Common myeloid progenitor, CD34-positive (primary cell): ENCODE measurements around the gene PACS1.

ENCODE experiments used
- CTCF ChIA-PET: fragments of 350-600 bp; sonication (Branson Sonifier 250); formaldehyde crosslinking; loops from one replicate; lab custom pipeline; 2021; ENCODE audit warnings: antibody characterized with exemption; lab: Charles Lee
- POLR2A ChIA-PET: fragments of 350-600 bp; sonication (Branson Sonifier 250); formaldehyde crosslinking; loops from one replicate; lab custom pipeline; 2021; ENCODE audit warnings: antibody characterized with exemption; lab: Charles Lee
- DNase-seq, 3 donors: peaks; one replicate each; pipeline versions ENCODE4 v3.0.0 to v3.0.0-alpha.2; 2013
- H3K27ac ChIP-seq, 2 experiments: 1 replicate in 1 of 2; 2 replicates in 1 of 2; pipeline ENCODE4 v1.7.0; 2013; ENCODE audit warnings: inconsistent platforms in 2 of 2, low read length in 2 of 2, mild to moderate bottlenecking in 2 of 2, low read depth in 1 of 2, moderate library complexity in 1 of 2; ENCODE audit not compliant: severe bottlenecking in 2 of 2, insufficient read depth in 1 of 2, poor library complexity in 1 of 2
- H3K27me3 ChIP-seq, 5 experiments: replicated peaks in 2 of 5; 1 replicate in 3 of 5; 2 replicates in 2 of 5; pipeline versions ENCODE4 v1.6.1 to v1.7.0; 2013; ENCODE audit warnings: low read length in 4 of 5, mild to moderate bottlenecking in 2 of 5, moderate library complexity in 2 of 5, inconsistent platforms in 1 of 5; ENCODE audit not compliant: insufficient read depth in 5 of 5, control insufficient read depth in 4 of 5
- H3K36me3 ChIP-seq, 4 experiments: 1 replicate in 2 of 4; 2 replicates in 2 of 4; pipeline versions ENCODE4 v1.6.1 to v1.7.0; 2013; ENCODE audit warnings: low read length in 3 of 4, control low read depth in 1 of 4, mild to moderate bottlenecking in 1 of 4; ENCODE audit not compliant: control insufficient read depth in 4 of 4, insufficient read depth in 4 of 4
- H3K4me1 ChIP-seq, 4 experiments: 1 replicate in 3 of 4; 2 replicates in 1 of 4; pipeline versions ENCODE4 v1.6.1 to v1.7.1; 2013; ENCODE audit warnings: low read length in 3 of 4, mild to moderate bottlenecking in 3 of 4, control low read depth in 1 of 4, inconsistent platforms in 1 of 4, moderate library complexity in 1 of 4; ENCODE audit not compliant: control insufficient read depth in 4 of 4, insufficient read depth in 4 of 4; ENCODE audit errors: control extremely low read depth in 1 of 4
- H3K4me3 ChIP-seq, 7 experiments: 1 replicate in 4 of 7; 2 replicates in 3 of 7; pipeline versions ENCODE4 v1.5.1 to v1.7.0; 2013; ENCODE audit warnings: mild to moderate bottlenecking in 7 of 7, low read length in 6 of 7, moderate library complexity in 6 of 7, inconsistent platforms in 2 of 7, low read depth in 2 of 7, control low read depth in 1 of 7; ENCODE audit not compliant: insufficient read depth in 4 of 7, control insufficient read depth in 1 of 7; ENCODE audit errors: extremely low read depth in 1 of 7
- H3K9me3 ChIP-seq, 5 experiments: 1 replicate in 4 of 5; 2 replicates in 1 of 5; pipeline versions ENCODE4 v1.6.1 to v1.7.1; 2013; ENCODE audit warnings: low read length in 4 of 5, mild to moderate bottlenecking in 2 of 5, inconsistent platforms in 1 of 5, low read depth in 1 of 5, moderate library complexity in 1 of 5; ENCODE audit not compliant: control insufficient read depth in 4 of 5, insufficient read depth in 2 of 5; ENCODE audit errors: control extremely low read depth in 1 of 5
- WGBS: methylation state at CpG from one replicate; pipeline ENCODE4 v1.1.5; 2013; ENCODE audit not compliant: insufficient coverage; 5-methylcytosine and 5-hydroxymethylcytosine counted together

The PACS1 gene

DNA sequence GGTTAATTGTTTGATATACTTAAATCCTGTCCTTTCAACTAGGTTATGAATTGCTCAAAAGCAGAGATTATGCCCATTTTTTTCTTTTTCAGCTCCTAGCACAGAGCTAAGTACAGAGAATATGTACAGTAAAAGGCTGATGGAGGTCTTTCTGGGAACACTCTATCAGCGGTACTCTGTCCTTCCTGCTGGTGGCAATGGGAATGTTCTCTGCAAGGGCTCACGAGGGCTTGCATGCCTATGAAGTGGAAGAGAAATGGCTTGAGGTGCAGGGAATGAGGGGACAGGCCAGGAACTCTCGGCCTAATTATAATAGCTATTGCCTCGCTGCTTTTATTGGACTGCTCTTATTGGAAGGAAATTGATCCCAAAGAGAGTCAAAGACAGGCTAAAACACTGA, 114.7 kb downstream of the PACS1 start:
- Histone ChIP-seq H3K4me3 (no peak overlapping the region), H3K9me3 (peaks cover 0 to 4% (median 0%) of the 10 kb centered on the region in 5 experiments), H3K27ac (no peak overlapping the region), H3K27me3 (no peaks in the 10 kb centered on the region), H3K4me1 (no peaks in the 10 kb centered on the region), H3K36me3 (peaks cover 0 to 7% (median 6%) of the 10 kb centered on the region in 4 experiments)
- no peak for DNase-seq
- CTCF ChIA-PET: interaction anchor here (1.8 kb wide), 1 partner anchor 117 kb away, joined by 6 read pairs; no protein-coding TSS in a partner anchor
- WGBS: 94% methylated on average over 4 of the region's 4 CpGs
- POLR2A ChIA-PET: no interaction called here

DNA sequence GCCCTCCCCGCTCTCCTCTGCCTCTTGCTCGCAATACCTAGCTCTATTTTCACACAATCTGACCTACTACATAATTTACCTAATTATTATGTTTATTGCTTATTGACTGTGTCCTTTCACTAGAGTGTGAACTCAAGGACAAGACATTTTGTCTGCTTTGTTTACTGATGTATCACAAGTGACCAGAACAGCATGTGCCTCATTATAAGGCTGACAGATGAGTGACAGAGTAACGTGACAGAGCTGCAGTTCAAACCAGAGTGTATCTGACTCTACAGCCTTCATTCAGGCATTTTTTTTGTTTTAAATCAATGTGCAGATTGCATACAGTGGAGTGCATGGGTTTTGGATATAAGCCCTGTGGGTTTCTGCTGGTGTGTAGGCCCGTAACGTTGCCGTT, 116.4 kb downstream of the PACS1 start:
- H3K27ac ChIP-seq: no peak overlapping the region
- no peaks in the 10 kb centered on the region for H3K27me3 ChIP-seq
- no peak for DNase-seq
- CTCF ChIA-PET: interaction anchor here (1.0 to 1.1 kb wide), 2 partner anchors 14 to 19 kb away, joined by 3 to 4 read pairs; no protein-coding TSS in a partner anchor
- peaks cover 0 to 4% (median 0%) of the 10 kb centered on the region in 5 experiments for H3K9me3 ChIP-seq
- POLR2A ChIA-PET: no interaction called here
- H3K4me3 ChIP-seq: no peak overlapping the region
- no peaks in the 10 kb centered on the region for H3K4me1 ChIP-seq
- 100% methylated on average over 3 of the region's 6 CpGs for WGBS
- H3K36me3 ChIP-seq: peaks cover 0 to 11% (median 7%) of the 10 kb centered on the region in 4 experiments

DNA sequence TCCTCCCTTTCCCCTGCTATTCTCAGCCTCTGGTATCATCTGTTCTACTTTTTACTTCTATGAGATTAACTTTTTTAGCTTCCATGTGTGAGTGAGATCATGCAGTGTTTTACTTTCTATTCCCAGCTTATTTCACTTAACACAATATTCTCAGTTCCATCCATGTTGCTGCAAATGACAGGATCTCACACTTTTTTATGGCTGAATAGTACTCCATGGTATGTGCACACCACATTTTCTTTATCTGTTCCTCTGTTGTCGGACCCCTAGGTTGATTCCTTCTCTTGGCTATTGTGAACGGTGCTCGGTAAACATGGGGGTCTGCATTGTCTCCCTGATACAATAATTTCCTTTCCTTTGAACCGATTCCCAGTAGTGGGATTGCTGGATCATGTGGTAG, 117.4 kb downstream of the PACS1 start:
- 100% methylated on average over 3 of the region's 4 CpGs for WGBS
- Histone ChIP-seq H3K9me3 (peaks cover 0 to 4% (median 0%) of the 10 kb centered on the region in 5 experiments), H3K4me3 (no peak overlapping the region), H3K36me3 (peaks cover 0 to 14% (median 7%) of the 10 kb centered on the region in 4 experiments), H3K27ac (no peak overlapping the region), H3K4me1 (no peaks in the 10 kb centered on the region), H3K27me3 (no peaks in the 10 kb centered on the region)
- CTCF ChIA-PET: interaction anchor here (1.0 to 1.1 kb wide), 2 partner anchors 13 to 20 kb away, joined by 3 to 4 read pairs; no protein-coding TSS in a partner anchor
- no peak for DNase-seq
- POLR2A ChIA-PET: no interaction called here

DNA sequence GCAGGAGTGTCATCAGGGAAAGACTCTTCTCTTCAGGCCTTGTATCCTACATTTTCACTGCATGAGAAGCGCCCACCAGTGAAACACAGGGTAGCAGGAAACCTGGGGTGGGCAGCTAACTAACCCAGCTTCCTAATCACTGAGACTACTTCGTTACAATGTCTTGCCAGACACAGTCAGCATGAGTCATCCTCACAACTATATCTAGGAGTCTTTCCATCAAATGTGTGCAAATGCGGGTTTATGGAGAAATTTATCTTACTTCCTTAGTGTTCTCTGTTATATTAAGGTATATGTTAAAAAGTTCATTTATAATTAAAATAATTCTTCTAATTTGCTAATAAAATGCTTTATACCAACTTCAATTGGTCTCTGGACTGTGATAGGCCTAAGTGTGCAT, 118.5 kb downstream of the PACS1 start:
- ChIA-PET CTCF (no interaction called here), POLR2A (interaction anchor here (0.6 kb wide), 1 partner anchor 9 kb away, joined by 4 read pairs; no protein-coding TSS in a partner anchor)
- H3K27ac ChIP-seq: no peak overlapping the region
- WGBS: no CpG with 5 or more reads among the region's 3 CpGs
- no peaks in the 10 kb centered on the region for H3K4me1 ChIP-seq
- peaks cover 0 to 4% (median 0%) of the 10 kb centered on the region in 5 experiments for H3K9me3 ChIP-seq
- no peaks in the 10 kb centered on the region for H3K27me3 ChIP-seq
- H3K4me3 ChIP-seq: no peak overlapping the region
- peak in 2 of 3 donors; percentile 21 to 40 for DNase-seq
- H3K36me3 ChIP-seq: peaks cover 5 to 24% (median 10%) of the 10 kb centered on the region in 4 experiments

DNA sequence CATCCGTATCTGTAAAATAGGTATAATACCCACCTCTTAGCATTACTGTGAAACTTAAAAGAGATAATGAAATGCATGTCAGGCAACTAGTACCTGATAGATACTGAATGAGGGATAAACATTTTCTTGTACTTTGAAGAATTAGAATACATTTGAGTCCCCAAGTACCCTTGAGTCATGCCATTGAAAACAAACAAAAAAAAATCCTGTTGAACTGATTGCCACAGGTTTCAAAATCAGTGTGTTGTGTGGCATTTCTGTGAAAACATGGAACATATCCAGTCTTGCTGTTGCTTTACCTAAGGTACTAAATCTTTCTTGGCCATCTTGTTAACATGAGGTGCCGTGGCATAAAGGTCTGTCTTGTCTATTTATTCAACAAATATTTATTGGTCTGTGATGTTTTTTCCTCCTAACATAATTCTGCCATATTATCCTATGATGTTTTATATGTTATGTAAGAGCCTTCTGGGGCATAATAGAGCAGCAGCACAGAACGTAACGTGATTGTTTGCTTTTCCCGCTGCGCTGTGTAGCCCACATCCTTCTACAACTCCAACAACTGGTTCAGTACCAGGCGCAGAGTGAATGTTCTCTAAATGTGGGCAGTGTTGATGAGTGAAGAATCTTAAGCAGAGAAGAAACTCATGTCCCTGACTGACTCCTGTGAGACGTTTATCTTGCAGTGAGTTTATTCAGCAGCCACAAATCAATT, 119.1 kb downstream of the PACS1 start:
- Histone ChIP-seq H3K4me1 (no peaks in the 10 kb centered on the region), H3K27me3 (no peaks in the 10 kb centered on the region), H3K27ac (no peak overlapping the region), H3K4me3 (no peak overlapping the region), H3K9me3 (peaks cover 0 to 4% (median 0%) of the 10 kb centered on the region in 5 experiments), H3K36me3 (peaks cover 5 to 28% (median 11%) of the 10 kb centered on the region in 4 experiments)
- ChIA-PET POLR2A (no interaction called here), CTCF (no interaction called here)
- 100% methylated on average over 1 of the region's 8 CpGs for WGBS
- no peak for DNase-seq

DNA sequence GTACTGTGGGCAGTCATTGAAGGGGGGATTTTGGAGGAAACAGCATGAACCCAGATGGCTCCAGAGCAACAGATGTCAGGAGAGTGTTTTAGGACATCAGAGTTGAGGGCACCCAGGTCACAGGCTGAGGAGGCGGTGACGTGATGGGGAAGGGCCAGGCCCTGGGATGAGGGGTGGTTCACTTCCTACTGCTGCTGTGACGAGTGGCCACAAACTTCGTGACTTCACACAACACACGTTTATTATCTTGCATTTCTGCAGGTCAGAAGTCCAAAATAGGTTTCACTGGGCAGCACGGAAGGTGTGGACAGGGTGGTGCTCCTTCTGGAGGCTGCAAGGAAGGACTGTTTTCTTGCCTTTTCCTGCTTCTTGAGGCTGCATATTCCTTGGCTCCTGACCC, 120.7 kb downstream of the PACS1 start:
- Histone ChIP-seq H3K36me3 (peaks cover 6 to 41% (median 12%) of the 10 kb centered on the region in 4 experiments), H3K27ac (no peak overlapping the region), H3K4me1 (no peaks in the 10 kb centered on the region), H3K27me3 (no peaks in the 10 kb centered on the region), H3K4me3 (no peak overlapping the region), H3K9me3 (peaks cover 0 to 4% (median 0%) of the 10 kb centered on the region in 5 experiments)
- CTCF ChIA-PET: no interaction called here
- POLR2A ChIA-PET: no interaction called here
- WGBS: 96% methylated on average over 6 of the region's 6 CpGs
- peak in 2 of 3 donors; percentile 6 to 18 for DNase-seq
